HK-2 (cell line): ENCODE measurements around the gene MERTK.
"Not testable (repeated sequence)": the region's sequence is repeated elsewhere in the genome, so short reads cannot be mapped to it uniquely, and the experiment has no call there.

Source experiments
- DNase-seq: peaks from one replicate; pipeline ENCODE4 v3.0.0-alpha.2; 2018; ENCODE audit not compliant: unreplicated experiment

MERTK gene

GRCh38 chr2:111897924-111898702 lies at the start of gene MERTK:
MERTK (plus strand) TSS chr2:111898607; CDS start chr2:111898736, 129 bp downstream.
- DNase-seq = peak; percentile 82

DNA sequence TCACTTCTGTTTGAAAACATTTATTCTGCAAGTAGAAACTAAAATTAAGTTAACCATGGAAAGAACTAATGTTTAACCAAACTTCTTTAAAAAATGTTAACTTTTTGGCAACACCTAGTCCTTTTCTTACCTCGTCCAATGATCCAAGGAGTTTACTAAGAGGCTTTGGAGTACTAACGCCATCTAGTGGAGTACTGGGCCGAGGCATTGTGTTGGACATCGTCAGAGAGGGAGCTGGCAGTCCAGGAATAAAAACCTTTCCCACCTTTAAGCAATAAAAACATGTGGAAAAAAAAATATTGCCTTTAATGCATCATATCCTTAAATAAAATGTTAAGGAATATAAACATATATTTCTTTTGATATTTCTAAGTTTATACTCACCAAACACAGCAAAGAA lies 47.8 kb upstream of the MERTK start:
- DNase-seq = not testable (repeated sequence)

DNA sequence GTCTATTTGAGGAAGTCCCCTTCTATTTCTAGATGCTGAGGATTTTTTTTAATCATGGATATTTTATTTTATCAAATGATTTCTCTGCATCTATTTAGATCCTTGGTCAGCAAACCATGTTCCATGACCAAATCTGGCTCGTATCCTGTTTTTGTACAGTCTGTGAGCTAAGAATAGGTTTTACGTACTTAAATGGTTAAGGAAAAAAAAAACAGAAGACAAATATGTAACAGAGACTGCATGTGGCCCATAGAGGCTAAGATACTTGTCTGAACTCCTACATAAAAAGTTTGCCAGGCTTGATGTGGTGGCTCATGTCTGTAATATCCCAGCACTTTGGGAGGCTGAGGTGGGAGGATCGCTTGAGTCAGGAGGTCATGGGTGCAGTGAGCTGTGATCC lies 45.9 kb upstream of the MERTK start:
- DNase-seq = not testable (repeated sequence)

DNA sequence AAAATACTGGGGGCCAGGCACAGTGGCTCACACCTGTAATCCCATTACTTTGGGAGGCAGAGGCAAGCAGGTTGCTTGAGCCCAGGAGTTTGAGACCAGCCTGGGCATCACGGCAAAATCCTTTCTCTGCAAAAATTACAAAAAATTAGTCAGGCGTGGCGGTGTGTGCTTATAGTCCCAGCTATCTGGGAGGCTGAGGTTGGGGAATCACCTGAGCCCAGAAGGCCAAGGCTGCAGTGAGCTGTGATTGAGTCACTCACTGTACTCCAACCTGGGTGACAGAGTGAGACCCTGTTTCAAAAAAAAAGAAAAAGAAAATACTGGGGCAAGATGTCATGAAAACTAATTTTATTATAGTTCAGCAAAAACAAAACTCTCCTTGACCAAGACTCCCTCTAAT lies 38.4 kb upstream of the MERTK start:
- DNase-seq = not testable (repeated sequence)

- not testable (repeated sequence) for DNase-seq
These were observed 33.3 kb upstream of the MERTK start for GRCh38 chr2:111865124-111865523.

DNA sequence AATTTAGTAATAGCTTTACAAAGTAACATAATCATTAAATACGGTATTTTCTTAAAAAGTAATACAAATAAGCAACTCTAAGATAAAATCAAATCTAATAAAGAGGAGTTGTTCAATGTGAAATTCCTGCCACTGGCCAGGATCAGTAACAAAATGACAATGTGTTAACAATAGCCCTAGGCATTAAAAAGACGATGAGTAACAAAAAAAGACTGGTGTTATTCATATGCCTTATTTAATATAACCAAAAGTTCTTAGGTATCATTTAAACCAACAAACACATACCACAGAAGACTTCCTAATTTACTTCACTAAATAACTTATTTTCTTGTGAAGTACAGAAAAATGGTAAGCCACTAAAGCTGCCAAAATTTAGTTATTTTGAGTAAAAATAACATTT lies 25.6 kb upstream of the MERTK start:
- not testable (repeated sequence) for DNase-seq

DNA sequence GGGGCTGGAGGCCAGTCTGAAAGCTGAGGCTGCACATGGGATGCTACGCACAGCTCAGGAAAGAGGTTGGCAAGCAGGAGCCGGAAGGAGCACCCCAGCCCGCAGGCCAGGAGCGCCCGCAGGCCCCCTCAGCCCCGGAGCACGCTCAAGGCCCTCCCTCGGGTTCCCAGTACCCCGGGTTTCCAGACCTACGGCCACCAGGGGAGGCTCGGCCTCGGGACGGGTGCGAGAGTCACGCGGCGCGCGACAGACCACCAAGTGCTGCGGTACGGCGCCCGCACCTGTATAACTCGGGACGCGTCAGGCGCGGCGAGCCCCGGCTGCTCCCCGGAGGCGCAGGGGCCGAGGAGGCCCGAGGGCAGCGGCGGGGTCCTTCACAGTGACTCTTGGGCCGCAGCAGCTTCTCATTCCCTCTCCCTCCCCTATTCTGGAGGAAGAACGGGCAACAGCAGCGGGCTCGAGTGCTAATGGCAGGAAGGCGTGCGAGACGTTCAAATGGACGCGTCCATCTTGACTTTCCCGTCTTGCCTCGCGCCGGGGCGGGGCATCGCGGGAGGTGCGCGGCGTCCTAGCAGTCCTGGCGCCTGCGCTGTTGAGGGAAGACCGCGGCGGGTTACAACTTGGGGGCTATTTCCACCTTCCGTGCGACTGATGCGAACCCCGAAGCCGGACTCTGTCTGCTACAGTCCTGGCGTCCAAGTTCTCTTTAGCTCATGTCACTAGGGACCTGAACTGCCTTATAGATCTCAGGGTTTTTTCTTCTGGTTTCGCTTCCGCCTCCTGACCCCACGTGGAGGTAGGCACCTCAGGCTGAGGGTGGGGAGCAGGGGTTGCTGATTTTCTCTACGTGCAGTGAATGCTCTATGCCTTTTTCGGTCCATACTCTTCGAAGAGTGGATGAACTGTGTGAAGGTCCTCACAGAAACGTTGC lies 14.5 kb upstream of the MERTK start, which contains the start of gene ANAPC1:
ANAPC1 (minus strand) TSS at position 533 of the 931 bp plus-strand sequence. CDS start 3,368 bp downstream, outside the sequence.
- peak; percentile 84 for DNase-seq

DNA sequence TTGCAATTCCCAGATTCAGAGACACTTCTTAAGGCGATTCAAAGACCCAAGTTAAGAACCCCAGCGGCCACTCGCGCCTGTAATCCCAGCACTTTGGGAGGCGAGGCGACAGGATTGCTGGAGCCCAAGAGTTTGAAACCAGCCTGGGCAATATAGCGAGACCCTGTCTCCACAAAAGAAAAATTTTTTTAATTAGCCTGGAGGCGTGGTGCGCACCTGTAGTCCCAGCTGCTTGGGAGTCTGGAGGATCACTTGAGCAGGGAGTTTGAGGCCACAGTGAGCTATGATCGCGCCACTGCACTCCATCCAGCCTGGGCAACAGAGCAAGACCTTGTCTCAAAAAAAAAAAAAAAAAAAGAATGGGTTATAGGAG lies 13.8 kb upstream of the MERTK start:
- DNase-seq = no peak

GRCh38 chr2:111896024-111896423 lies 2.4 kb upstream of the MERTK start:
- no peak for DNase-seq

DNA sequence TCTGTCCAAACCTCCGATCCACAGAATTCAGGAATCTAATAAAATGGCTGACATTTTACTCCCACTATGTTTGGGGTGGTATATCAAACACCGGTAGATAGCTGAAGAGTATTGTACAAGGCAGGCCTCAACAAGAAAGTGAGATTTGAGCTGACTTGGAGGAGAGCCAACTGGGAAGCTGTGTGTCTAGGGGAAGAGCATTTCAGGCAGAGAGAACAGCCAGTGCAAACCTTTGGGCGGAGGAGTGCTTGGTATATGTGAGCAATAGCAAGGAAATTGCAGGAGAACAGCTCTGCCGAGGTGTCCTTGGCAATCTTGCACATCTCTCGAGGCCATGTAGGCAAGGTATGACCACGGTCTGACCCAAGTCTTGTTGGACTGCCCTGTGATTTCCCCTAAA lies 1.8 kb upstream of the MERTK start:
- DNase-seq = no peak

DNA sequence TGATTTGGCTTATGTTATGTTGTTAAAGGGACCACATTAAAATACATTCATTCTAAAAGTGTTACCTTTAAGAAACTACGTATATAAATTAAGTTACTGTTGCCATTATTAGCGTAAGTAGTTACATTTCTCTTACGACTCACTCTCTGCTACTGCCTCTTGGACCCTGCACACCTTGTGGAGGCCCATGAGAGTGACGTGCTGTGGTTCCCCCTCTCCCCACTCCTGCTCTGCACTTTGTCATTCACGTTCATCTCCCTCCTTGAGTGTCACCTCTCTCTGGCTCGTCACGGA lies 830 bp upstream of the MERTK start:
- no peak for DNase-seq

- DNase-seq = no peak
These were observed 502 bp downstream of the MERTK start for GRCh38 chr2:111898703-111899514.

- DNase-seq = peak; percentile 22
These were observed 2.5 kb downstream of the MERTK start for GRCh38 chr2:111900859-111901258.

DNA sequence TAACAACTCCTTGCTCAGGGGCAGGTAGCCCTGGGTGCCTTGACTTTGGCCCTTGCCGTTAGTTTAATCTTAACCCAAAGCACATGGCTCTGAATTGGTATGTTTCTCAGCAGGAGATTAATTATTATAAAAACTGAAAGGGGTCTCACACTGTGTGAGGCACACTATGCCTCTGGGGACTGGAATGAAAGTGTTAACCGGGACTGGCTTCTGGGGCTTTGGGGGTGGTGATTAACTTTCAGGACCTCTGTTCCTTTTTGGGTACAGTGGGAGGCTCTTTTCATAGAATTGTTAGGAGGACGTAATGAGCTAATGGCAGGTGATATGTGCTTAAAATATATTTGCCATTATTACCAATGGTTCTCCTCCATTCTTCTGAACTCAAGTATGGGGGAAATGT lies 5.1 kb downstream of the MERTK start:
- no peak for DNase-seq

DNA sequence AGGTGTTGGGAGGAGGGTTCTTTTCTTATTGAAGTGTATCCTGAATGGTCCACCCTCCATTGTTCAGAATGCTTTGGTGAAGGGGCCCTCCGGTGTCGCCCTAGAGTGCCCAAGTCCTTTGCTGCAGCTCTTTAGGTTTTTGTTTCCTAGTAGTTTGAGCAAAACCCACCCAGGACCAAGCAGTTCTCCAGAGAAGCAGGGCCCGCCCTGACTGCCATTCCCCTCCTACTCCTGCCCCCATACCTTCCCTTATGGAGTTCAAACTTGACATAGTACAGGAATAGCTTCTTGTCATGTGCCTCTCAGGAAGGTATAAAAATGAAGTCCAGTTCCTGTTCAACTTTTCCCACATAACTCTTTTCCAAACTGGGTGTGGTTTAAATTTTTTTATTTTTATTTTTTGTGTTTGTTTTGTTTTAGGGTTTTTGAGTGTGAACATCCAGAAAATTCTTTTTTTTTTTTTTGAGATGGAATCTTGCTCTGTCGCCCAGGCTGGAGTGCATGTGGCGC lies 5.6 kb downstream of the MERTK start:
- no peak for DNase-seq

DNA sequence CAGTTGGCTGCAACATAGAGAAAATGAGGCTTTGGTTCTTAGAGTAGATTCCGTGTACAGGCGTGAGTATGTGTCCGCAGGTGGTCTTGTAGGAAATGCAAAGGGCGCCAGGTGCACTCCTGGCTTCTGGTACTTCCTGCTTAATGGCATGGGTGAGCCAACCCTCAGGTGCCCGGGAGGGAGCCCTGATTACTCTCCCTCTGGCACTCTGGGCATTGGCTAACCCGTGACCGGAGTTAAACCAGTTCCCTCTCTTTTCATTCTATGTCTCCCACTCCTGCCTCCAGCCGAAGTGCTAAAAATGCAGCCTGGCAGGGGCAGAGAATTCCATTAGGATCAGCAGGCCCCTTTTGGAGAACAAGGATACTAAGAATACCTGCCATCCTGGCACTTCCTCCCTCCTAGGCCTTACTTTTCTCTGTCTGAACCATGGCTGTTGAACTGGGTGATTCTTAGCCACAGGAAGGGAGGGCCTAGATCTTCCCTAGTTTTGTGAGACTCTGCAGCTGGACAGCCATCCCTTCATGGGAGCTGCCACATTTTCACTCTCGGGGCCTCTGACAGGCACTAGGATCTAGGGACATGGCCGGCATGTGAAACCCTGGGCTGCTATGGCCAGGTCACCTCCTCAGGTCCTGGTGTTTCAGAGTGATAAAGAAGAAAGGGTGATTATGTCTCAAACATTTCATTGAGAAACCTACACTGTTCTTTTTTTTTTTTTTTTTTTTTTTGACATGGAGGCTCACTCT lies 6.5 kb downstream of the MERTK start:
- DNase-seq = no peak

GRCh38 chr2:111905475-111905869 lies 7.1 kb downstream of the MERTK start:
- not testable (repeated sequence) for DNase-seq

- no peak for DNase-seq
These were observed 7.8 kb downstream of the MERTK start for GRCh38 chr2:111905990-111906735.

DNA sequence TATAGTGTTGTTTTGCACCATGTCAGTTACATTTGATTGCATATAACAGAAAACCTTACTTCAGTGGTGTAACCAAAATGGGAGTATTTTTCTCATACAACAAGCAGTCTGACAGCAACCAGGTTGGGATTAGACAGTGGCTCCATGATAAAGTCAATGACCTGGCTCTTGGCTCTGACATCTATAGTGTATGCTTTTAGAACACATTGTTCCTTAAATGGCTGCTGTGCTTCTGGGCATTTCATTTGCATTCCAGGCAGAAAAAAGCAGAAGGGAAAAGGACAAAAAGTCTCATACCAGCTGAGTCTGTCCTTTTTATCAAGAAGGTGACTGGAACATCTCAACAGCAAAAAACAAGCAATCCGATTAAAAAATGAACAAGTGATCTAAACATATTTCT lies 10.2 kb downstream of the MERTK start:
- no peak for DNase-seq

DNA sequence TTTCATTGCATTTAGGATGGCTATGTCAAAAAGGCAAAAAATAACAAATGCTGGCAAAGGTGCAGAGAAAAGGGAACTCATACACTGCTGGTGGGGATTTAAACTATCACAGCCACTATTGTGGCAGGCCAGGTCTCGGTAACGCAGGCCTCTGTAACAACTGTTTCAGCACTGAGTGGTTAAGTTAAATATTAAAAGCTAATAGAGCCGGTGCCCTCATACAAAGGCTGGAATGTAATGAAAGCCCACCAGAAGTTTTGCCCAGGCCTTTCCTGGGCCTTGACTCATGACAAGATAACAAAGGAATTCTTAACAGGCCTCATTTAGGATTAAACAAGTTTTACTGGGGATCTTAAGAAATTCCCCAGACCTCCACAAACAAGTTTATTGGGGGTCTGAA lies 10.7 kb downstream of the MERTK start:
- peak; percentile 35 for DNase-seq
